Right lobe of liver (tissue), 6 donors: ENCODE data around the gene PLXNB1. TPM values are rescaled to one million over a fixed set of nuclear protein-coding genes. Genes with fewer than 3 reads are reported as not detected.

Experiments used
- ATAC-seq, 4 donors: fragments of 200-7000 bp; cut with Tn5 transposase; one replicate each; pipeline ENCODE4 v1.9.1; 2020; ENCODE audit warnings: mild to moderate bottlenecking in 4 of 4, moderate library complexity in 4 of 4
- DNase-seq, 3 donors: peaks; one replicate each; pipeline ENCODE4 v3.0.0-alpha.2; 2020
- H3K27ac ChIP-seq, 3 donors: fragments of 200-600 bp; one replicate each; pipeline ENCODE4 v1.8.0; 2022
- H3K27me3 ChIP-seq, 2 donors: fragments of 200-600 bp; one replicate each; pipeline ENCODE4 v1.8.0; 2022
- H3K36me3 ChIP-seq, 4 donors: fragments of 200-600 bp; sonication (generic) in 1 of 4; one replicate each; pipeline versions ENCODE4 v1.5.1 to v1.8.0; 2017 to 2022; ENCODE audit warnings: control low read depth in 1 of 4
- H3K4me1 ChIP-seq, 4 donors: fragments of 200-600 bp; sonication (generic) in 1 of 4; one replicate each; pipeline versions ENCODE4 v1.5.1 to v1.8.0; 2017 to 2022; ENCODE audit warnings: control low read depth in 1 of 4
- H3K4me3 ChIP-seq, 3 donors: fragments of 200-600 bp; one replicate each; pipeline ENCODE4 v1.8.0; 2022
- H3K9me3 ChIP-seq, 4 donors: fragments of 200-600 bp; sonication (generic) in 1 of 4; one replicate each; pipeline versions ENCODE4 v1.5.1 to v1.8.0; 2017 to 2022; ENCODE audit warnings: control low read depth in 1 of 4
- CTCF ChIP-seq, 4 donors: fragments of 200-600 bp in 3 of 4; fragments of 450-650 bp in 1 of 4; IDR thresholded peaks; one replicate each; pipeline versions ENCODE4 v1.5.1 to v1.8.0; 2016 to 2022; ENCODE audit warnings: antibody characterized with exemption in 4 of 4, mild to moderate bottlenecking in 2 of 4
- POLR2A ChIP-seq: fragments of 450-650 bp; IDR thresholded peaks from one replicate; pipeline ENCODE4 v1.6.1; 2017; ENCODE audit warnings: antibody characterized with exemption, mild to moderate bottlenecking
- WGBS: methylation state at CpG from one replicate; pipeline ENCODE4 v1.1.6; 2018; ENCODE audit warnings: low coverage, low lambda C conversion rate; ENCODE audit not compliant: insufficient coverage; ENCODE audit errors: missing lambda C conversion rate; 5-methylcytosine and 5-hydroxymethylcytosine counted together
- intact Hi-C, 2 donors: fragments of 100-400 bp; cut with DNase I; formaldehyde crosslinking; loops; one replicate each; pipeline versions ENCODE4 v1.11.2 to v1.14.1; 2022
- total RNA-seq, 6 experiments: library from RNA; depleted of rRNA in 2 of 6; stranded (reverse); fragments of >200 nt in 2 of 6; fragmentation: NEBNext Ultra II Directional in 3 of 6; extraction: Animal tissue kit (Norgen Biotek cat#: 25700) in 3 of 6; gene quantifications; one replicate each; pipeline versions ENCODE4 v1.1.0 to v1.2.4, GENCODE V29; 2016 to 2023
- donor health status: DM: no; HTN: yes; CAD: no.
- donor health status: DM: no; HTN: no; CAD: no.
- donor health status: DM: no; HTN: no; CAD: no.
- donor health status: DM: no; HTN: yes; CAD: no.
- donor health status: DM: no; HTN: yes; CAD: no.

Gene PLXNB1
- total RNA-seq, 6 experiments from 2014 or later = 65.9 to 132 (median 86.5) TPM

GRCh38 chr3:48370333-48370713 lies 59.6 kb downstream of the PLXNB1 start:
- 73% methylated on average over 7 of the region's 7 CpGs for WGBS
- no peak for DNase-seq
- Histone ChIP-seq H3K4me1 (no peaks in the 10 kb centered on the region), H3K9me3 (no peaks in the 10 kb centered on the region), H3K36me3 (no peaks in the 10 kb centered on the region), H3K27me3 (no peaks in the 10 kb centered on the region), H3K4me3 (no peak overlapping the region), H3K27ac (no peak overlapping the region)
- intact Hi-C loops = no loop called here
- TF ChIP-seq POLR2A (no peak), CTCF (IDR thresholded peaks at IDR 0.05) (no peak)
- no peak for ATAC-seq

GRCh38 chr3:48369693-48370332 lies 60.1 kb downstream of the PLXNB1 start:
- H3K27me3 ChIP-seq = no peaks in the 10 kb centered on the region
- ATAC-seq (no peak), DNase-seq (no peak)
- TF ChIP-seq CTCF (IDR thresholded peaks at IDR 0.05) (no peak), POLR2A (no peak)
- 60% methylated on average over 5 of the region's 7 CpGs for WGBS
- H3K27ac ChIP-seq = no peak overlapping the region
- intact Hi-C loops = no loop called here
- no peaks in the 10 kb centered on the region for H3K9me3 ChIP-seq
- no peak overlapping the region for H3K4me3 ChIP-seq
- no peaks in the 10 kb centered on the region for H3K36me3 ChIP-seq
- no peaks in the 10 kb centered on the region for H3K4me1 ChIP-seq

- no peaks in the 10 kb centered on the region for H3K36me3 ChIP-seq
- DNase-seq (no peak), ATAC-seq (peak in 2 of 4 donors; percentile 37 to 39)
- no peaks in the 10 kb centered on the region for H3K4me1 ChIP-seq
- H3K9me3 ChIP-seq = no peaks in the 10 kb centered on the region
- H3K27ac ChIP-seq = no peak overlapping the region
- no peaks in the 10 kb centered on the region for H3K27me3 ChIP-seq
- TF ChIP-seq CTCF (IDR thresholded peaks at IDR 0.05) = no peak
- TF ChIP-seq POLR2A = no peak
- H3K4me3 ChIP-seq = no peak overlapping the region
- intact Hi-C loops = no loop called here
Observed at GRCh38 chr3:48367201-48367600, 62.7 kb downstream of the PLXNB1 start.

- 17% methylated on average over 1 of the region's 1 CpG for WGBS
- H3K27me3 ChIP-seq = no peaks in the 10 kb centered on the region
- TF ChIP-seq POLR2A = no peak
- no peak for TF ChIP-seq CTCF (IDR thresholded peaks at IDR 0.05)
Observed at GRCh38 chr3:48364840-48365239, 65.0 kb downstream of the PLXNB1 start.

GRCh38 chr3:48361928-48362327 lies 68.0 kb downstream of the PLXNB1 start:
- no peak for TF ChIP-seq CTCF (IDR thresholded peaks at IDR 0.05)
- TF ChIP-seq POLR2A = no peak
- H3K27ac ChIP-seq = no peak overlapping the region
- no peaks in the 10 kb centered on the region for H3K9me3 ChIP-seq
- no peaks in the 10 kb centered on the region for H3K36me3 ChIP-seq
- ATAC-seq (no peak), DNase-seq (no peak)
- H3K4me1 ChIP-seq = no peaks in the 10 kb centered on the region
- intact Hi-C loops = no loop called here
- H3K27me3 ChIP-seq = no peaks in the 10 kb centered on the region
- no peak overlapping the region for H3K4me3 ChIP-seq

More at GRCh38 chr3:48364840-48365239, 65.0 kb downstream of the PLXNB1 start:
- Histone ChIP-seq H3K4me3 (no peak overlapping the region), H3K36me3 (no peaks in the 10 kb centered on the region), H3K9me3 (no peaks in the 10 kb centered on the region), H3K27ac (no peak overlapping the region), H3K4me1 (no peaks in the 10 kb centered on the region)
- no peak for DNase-seq
- no peak for ATAC-seq
- intact Hi-C loops = no loop called here
